RWPE1 (cell line): Measurements from ENCODE around the gene BMP7.
A peak's percentile ranks its signal among the peaks of the same experiment; 100 is the strongest.

Experiments used
- CTCF ChIA-PET: fragments of 350-600 bp; sonication (Branson Sonifier 250); formaldehyde crosslinking; extraction: SDS; loops from one replicate; lab custom pipeline; 2021; lab: Yijun Ruan, JAX
- POLR2A ChIA-PET: fragments of 400-600 bp; formaldehyde crosslinking; extraction: SDS; loops from one replicate; lab custom pipeline; 2020; ENCODE audit warnings: antibody characterized with exemption; ENCODE audit not compliant: low non-redundant PET; lab: Yijun Ruan, JAX
- DNase-seq: peaks from one replicate; pipeline ENCODE4 v3.0.0; 2012; ENCODE audit warnings: low spot score
- H3K27ac ChIP-seq: fragments of 450-650 bp; 2 replicates; pipeline ENCODE4 v1.5.1; 2017
- CTCF ChIP-seq: fragments of 450-650 bp; conservative IDR thresholded peaks from 2 replicates; pipeline ENCODE4 v1.5.1; 2017; ENCODE audit warnings: low read depth, mild to moderate bottlenecking

Gene BMP7

GRCh38 chr20:57209413-57209812 lies 57.0 kb downstream of the BMP7 start:
- CTCF ChIA-PET = no interaction called here
- no peak for DNase-seq
- POLR2A ChIA-PET = no interaction called here

GRCh38 chr20:57208198-57208597 lies 58.2 kb downstream of the BMP7 start:
- CTCF ChIA-PET = no interaction called here
- no peak for TF ChIP-seq CTCF
- DNase-seq = no peak
- POLR2A ChIA-PET = no interaction called here
- H3K27ac ChIP-seq = no peak overlapping the region

More at GRCh38 chr20:57209413-57209812, 57.0 kb downstream of the BMP7 start:
- no peak overlapping the region for H3K27ac ChIP-seq
- TF ChIP-seq CTCF = no peak

GRCh38 chr20:57207251-57207650 lies 59.2 kb downstream of the BMP7 start:
- ChIA-PET CTCF (no interaction called here), POLR2A (no interaction called here)
- H3K27ac ChIP-seq = no peak overlapping the region
- TF ChIP-seq CTCF = no peak
- no peak for DNase-seq

GRCh38 chr20:57205606-57206219 lies 60.7 kb downstream of the BMP7 start:
- POLR2A ChIA-PET = no interaction called here

GRCh38 chr20:57203986-57204385 lies 62.5 kb downstream of the BMP7 start:
- CTCF ChIA-PET = interaction anchor here (0.6 to 0.7 kb wide), 2 partner anchors 101 to 129 kb away, joined by 3 to 4 read pairs; no protein-coding TSS in a partner anchor
- POLR2A ChIA-PET = no interaction called here
- DNase-seq = no peak

More at GRCh38 chr20:57205606-57206219, 60.7 kb downstream of the BMP7 start:
- CTCF ChIA-PET = interaction anchor here (0.6 kb wide), 1 partner anchor 80 kb away, joined by 3 read pairs; no protein-coding TSS in a partner anchor
- H3K27ac ChIP-seq = peak overlapping the region; percentile 37
- DNase-seq = peak; percentile 95
- TF ChIP-seq CTCF = no peak

GRCh38 chr20:57203204-57203603 lies 63.2 kb downstream of the BMP7 start:
- no peak overlapping the region for H3K27ac ChIP-seq
- ChIA-PET CTCF (interaction anchor here (0.5 kb wide), 1 partner anchor 80 kb away, joined by 3 read pairs; no protein-coding TSS in a partner anchor), POLR2A (no interaction called here)
- TF ChIP-seq CTCF = no peak
- DNase-seq = no peak

More at GRCh38 chr20:57203986-57204385, 62.5 kb downstream of the BMP7 start:
- no peak overlapping the region for H3K27ac ChIP-seq
- no peak for TF ChIP-seq CTCF
